AG09319 (cell line): ENCODE measurements around the gene ADGRB2.

Experiments
- DNase-seq: peaks from one replicate; pipeline ENCODE4 v3.0.0-alpha.2; 2010; ENCODE audit warnings: low read depth; ENCODE audit errors: extremely low read depth
- CTCF ChIP-seq: IDR thresholded peaks from 2 replicates; pipeline ENCODE4 v1.5.1; 2011; ENCODE audit warnings: low read depth, mild to moderate bottlenecking, inconsistent platforms, low read length, moderate library complexity

The ADGRB2 gene

GRCh38 chr1:31689379-31689778 is 74.8 kb downstream of the ADGRB2 start:
- TF ChIP-seq CTCF: no peak
- DNase-seq: no peak

GRCh38 chr1:31688233-31688918 is 75.8 kb downstream of the ADGRB2 start:
- TF ChIP-seq CTCF: no peak
- no peak for DNase-seq

GRCh38 chr1:31687601-31688000 is 76.5 kb downstream of the ADGRB2 start:
- DNase-seq: no peak
- TF ChIP-seq CTCF: no peak

- no peak for DNase-seq
- TF ChIP-seq CTCF: no peak
Measured at GRCh38 chr1:31685795-31686194, 78.3 kb downstream of the ADGRB2 start.

GRCh38 chr1:31683997-31684396 is 80.1 kb downstream of the ADGRB2 start:
- TF ChIP-seq CTCF: no peak
- no peak for DNase-seq

GRCh38 chr1:31681415-31681814 is 82.7 kb downstream of the ADGRB2 start:
- no peak for TF ChIP-seq CTCF
- no peak for DNase-seq

- TF ChIP-seq CTCF: no peak
- DNase-seq: no peak
Measured at GRCh38 chr1:31679676-31680230, 84.4 kb downstream of the ADGRB2 start.
